ENCODE data around the gene UBE2H.

DNA sequence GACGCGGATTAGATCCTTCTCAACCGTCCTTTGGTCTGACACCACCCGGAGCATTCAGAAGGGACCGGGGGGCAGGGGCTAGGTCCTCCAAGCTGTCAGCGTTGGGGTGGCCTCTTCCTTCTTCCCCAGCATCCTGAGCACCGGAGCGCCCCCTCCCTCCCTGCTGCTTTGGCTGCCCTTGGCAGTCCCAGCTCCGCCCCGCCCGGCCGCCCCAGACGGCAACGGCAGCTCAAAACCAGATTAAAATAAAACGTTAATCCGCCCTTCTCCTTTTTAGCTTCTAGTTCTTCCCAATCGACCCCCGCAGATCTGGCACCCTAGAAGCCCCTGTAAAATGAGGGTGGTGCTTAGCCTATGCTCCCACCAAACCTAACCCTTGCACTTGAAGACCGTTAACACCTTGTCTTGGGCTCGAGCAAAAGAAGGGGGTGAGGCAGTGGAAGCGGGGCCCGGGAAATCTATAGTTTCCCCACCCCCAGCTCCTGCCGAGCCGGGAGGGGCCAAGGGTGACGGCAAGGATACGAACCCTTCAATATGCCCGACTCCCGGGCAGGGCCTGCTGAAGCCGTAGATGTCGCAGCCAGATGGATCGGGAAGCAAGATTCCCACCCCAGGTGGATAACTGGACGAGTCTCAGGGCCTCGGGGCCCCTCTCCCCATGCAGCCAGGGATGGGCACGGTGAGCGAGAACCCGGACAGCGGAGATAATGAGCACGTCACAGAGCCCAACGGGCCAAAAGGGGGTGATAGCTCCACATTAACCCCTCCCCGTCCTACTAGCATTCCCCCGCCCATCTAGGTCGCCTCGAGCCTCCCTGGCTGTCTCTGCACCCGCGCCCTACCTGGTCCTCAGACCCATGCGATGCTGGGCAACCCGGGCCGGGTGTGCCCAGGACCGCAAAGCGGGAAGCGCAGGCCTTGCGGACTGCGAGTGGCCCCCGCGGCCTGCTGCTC lies 171.5 kb downstream of the UBE2H start:
- TF ChIP-seq, protein P1, sequence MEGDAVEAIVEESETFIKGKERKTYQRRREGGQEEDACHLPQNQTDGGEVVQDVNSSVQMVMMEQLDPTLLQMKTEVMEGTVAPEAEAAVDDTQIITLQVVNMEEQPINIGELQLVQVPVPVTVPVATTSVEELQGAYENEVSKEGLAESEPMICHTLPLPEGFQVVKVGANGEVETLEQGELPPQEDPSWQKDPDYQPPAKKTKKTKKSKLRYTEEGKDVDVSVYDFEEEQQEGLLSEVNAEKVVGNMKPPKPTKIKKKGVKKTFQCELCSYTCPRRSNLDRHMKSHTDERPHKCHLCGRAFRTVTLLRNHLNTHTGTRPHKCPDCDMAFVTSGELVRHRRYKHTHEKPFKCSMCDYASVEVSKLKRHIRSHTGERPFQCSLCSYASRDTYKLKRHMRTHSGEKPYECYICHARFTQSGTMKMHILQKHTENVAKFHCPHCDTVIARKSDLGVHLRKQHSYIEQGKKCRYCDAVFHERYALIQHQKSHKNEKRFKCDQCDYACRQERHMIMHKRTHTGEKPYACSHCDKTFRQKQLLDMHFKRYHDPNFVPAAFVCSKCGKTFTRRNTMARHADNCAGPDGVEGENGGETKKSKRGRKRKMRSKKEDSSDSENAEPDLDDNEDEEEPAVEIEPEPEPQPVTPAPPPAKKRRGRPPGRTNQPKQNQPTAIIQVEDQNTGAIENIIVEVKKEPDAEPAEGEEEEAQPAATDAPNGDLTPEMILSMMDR (IDR thresholded peaks at IDR 0.05) = no peak
- TF ChIP-seq EZH2 (IDR thresholded peaks at IDR 0.05) (peak; percentile 61), EZH2phosphoT487 (IDR thresholded peaks at IDR 0.05) (peak; percentile 50)

Measured in neural progenitor cell (in vitro differentiated cells).